ENCODE measurements around the gene PRKCQ.
"Not testable (repeated sequence)": the region's sequence is repeated elsewhere in the genome, so short reads cannot be mapped to it uniquely, and the experiment has no call there.

Gene PRKCQ

DNA sequence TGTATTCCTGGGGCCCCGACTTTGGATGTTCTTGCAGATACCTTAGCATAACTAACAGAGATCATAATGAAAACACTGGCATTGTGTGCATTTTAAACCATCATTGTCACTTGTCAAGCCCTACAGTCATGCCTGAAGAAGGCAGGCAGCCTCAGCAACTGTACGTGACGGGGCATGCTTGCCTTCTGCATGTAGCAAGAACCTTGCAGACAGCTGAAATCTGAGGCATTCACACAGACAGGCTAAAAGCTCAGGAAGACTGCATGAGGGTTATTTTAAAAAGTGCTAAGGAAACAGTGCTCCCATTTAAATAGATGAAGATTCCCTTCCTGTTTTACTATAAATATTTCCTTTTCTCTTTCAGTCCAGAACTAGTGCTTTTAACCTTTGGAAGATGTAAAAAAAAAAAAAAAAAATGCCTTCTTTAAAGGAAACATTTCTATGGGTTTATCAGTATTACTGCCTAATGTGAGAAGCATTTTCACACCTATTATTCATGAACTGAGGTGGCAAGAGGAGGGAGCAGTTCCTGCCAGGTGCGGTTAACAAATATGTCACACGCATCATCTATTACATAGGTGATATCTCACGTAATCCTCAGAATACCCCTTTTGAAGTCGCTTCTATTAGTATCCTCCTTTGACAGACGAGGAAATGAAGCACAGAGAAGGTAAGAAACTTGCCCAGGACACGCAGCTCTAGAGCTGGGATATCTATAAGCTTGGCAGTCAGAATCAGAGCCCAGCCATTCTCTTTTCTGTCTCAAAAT lies 88.1 kb downstream of the PRKCQ start:
- no peak for DNase-seq (ENCODE audit: low read depth)

DNA sequence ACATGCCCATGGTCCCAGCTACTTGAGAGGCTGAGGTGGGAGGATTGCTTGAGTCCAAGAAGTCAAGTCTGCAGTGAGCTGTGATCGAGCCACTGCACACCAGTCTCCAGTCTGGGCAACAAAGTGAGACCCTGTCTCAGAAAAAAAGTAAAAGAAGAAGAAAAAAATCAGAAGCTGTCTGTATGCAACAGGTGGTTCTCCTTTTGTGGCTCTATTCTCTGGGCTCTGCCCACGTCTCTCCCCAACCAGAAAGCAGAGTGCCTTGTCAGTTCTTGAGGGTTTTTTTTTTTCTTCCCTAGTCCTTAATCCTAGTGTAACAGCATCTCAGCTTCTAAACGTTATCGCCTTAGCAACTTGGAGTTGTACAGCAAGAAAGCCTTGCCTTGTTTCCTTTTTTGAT lies 89.5 kb downstream of the PRKCQ start:
- no peak for DNase-seq (ENCODE audit: low read depth)

DNA sequence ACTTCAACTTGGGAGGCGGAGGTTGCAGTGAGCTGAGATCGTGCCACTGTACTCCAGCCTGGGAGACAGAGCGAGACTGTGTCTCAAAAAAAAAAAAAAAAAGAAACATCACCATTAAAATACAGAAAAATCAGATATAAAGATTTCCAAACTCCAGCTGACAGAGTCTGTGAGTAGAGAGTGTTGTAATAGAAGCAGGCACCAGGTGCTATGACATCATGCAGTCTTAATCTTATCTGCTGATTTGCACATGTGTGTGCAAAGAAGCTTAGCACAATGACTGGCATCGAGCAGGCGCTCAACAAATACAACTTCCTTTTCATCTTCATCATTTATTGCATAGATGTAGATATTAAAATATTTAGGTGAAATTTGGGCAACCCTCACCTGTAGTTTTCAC lies 92.2 kb downstream of the PRKCQ start:
- DNase-seq (ENCODE audit: low read depth) = peak; percentile 36

DNA sequence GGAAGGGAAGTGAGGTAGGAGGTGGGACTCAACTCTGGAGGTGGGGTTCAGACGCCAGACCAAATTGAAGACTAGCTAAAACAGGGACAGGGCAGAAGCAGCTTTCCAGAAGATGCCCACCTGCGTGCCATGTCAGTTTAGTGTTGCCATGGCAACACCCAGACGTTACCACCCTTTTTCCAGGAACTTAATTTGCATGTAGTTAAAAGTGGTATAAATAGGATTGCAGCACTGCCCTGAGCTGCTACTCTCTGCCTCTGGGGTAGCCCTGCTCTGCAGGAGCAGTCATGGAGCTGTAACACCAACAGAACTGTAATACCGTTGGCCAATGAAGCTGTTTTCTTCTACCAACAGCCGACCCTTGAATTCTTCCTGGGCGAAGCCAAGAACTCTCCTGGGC lies 93.8 kb downstream of the PRKCQ start:
- DNase-seq (ENCODE audit: low read depth) = no peak

DNA sequence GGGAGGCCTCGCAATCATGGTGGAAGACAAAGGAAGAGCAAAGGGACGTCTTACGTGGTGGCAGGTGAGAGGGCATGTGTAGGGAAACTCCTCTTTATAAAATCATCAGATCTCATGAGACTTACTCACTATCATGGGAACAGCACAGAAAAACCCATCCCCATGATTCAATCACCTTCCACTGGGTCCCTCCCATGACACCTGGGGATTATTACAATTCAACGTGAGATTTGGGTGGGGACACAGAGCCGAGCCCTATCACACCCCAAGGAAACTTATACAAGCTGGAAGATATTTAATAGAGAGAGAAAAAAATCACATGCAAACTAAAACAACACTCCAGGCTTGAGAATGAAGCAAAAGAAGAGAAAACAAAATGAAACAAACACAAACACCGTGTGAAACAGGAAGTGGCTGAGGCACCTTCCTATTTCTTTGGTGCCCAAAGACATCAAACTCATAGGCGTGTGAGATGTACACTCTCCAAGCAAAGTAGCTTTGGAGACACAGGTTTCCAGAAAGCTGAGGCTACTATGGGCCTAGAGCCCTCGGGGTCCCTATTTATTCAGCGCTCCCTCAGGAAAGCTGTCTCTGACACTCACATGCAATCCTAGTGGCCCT lies 97.2 kb downstream of the PRKCQ start:
- no peak for DNase-seq (ENCODE audit: low read depth)

DNA sequence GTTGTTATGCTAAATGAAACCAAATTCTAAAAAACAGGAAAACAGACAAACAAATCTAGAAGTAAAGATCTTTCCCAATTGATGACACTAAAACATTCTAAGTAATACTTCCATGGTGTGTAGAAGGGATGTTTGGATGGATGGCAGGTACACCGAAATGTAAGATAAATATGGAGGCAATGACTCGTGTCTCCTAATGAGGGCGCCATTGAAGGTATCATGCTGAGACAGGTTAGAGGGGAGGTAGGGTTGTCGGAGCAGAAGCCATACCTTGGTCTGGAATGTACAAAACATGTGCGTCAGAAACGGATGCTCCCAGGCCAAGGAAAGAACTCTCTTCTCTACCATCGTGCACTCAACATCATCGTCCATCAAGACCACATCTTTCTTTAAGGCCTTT lies 101.4 kb downstream of the PRKCQ start:
- DNase-seq (ENCODE audit: low read depth) = no peak

DNA sequence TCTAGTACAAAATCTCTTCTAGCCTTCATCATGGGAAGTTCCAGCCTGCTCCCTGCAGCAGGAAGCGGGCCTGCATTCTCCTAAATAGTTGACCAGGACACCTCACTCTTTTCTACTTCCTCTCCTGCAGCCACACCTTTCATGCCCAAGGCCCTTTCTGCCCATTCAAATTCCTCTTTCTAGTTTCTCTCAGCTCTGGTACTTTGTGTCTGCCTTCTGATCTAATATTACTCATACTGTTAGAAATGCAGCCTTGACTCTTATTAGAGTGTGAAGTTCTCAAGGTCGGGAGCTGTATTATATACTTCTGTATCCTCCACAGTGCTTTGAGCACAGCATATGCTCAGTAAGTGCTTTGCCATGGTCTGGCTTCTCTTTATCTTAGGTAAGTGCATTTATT lies 103.1 kb downstream of the PRKCQ start:
- DNase-seq (ENCODE audit: low read depth) = no peak

DNA sequence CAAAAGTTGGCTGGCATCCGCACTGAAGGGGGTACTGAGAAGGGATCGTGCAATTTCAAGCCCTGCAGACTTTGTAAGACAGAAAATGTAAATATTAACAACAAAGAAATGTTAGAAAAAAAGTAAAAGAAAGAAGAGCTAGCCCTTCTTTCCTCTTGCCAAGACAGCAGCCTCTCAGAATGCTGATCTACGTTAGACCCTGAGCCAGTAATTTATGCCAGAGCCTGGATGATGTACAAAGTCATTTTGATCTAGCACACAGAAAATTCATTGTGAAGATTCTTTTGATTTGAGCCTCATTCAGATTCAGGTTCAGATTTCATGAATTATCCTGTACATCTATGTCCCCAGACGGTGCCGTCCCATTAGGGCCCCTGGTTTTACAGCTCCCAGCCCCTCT lies 105.2 kb downstream of the PRKCQ start:
- DNase-seq (ENCODE audit: low read depth) = no peak

DNA sequence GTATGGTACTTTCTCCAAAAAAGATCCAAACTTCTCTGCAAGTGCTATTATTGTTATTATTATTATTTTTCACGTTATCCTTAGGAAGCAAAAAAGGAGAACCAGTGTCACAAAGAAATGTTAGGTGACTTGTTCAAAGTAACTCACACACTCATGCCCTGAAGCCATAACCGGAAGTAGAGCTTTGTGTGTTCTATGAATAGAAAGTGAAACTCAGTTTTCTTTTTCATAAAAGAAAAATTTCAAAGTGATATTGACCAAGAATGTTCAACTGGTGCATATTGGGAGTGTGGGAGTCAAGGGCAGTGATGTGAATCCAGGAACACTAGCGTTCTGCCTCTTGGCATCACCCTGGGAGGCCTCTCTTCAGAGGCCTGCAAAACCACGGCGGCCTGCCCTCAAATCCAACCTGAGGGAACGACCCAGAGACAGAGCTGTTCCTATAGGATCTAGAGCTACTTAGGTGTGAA lies 106.1 kb downstream of the PRKCQ start:
- no peak for DNase-seq (ENCODE audit: low read depth)

DNA sequence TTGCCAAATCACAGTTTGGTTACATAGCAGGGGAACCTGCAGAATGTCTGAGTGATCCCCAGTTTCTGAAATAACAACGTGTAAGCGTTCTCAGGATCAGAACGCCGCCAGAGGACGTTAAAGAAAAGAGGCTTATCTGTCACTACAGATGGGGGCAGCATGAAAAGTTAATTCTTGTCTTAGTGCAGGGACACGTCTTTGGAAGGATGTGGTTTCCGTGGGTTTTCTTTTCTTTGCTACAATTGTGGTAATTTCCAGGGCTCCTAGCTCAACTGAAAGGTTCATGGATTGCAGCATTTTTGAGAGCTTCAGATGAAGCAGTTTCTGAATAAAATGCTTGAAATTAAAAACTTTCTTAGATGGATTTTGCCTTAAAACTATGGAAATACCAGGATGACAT lies 106.6 kb downstream of the PRKCQ start:
- DNase-seq (ENCODE audit: low read depth) = no peak

DNA sequence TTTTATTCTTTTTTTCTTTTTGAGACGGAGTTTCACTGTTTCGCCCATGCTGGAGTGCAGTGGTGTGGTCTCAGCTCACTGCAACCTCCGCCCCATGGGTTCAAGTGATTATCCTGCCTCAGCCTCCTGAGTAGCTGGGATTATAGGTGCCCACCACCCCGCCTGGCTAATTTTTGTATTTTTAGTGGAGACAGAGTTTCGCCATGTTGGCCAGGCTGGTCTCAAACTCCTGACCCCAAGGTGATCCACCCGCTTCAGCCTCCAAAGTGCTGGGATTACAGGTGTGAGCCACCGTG lies 107.4 kb downstream of the PRKCQ start:
- DNase-seq (ENCODE audit: low read depth) = not testable (repeated sequence)

DNA sequence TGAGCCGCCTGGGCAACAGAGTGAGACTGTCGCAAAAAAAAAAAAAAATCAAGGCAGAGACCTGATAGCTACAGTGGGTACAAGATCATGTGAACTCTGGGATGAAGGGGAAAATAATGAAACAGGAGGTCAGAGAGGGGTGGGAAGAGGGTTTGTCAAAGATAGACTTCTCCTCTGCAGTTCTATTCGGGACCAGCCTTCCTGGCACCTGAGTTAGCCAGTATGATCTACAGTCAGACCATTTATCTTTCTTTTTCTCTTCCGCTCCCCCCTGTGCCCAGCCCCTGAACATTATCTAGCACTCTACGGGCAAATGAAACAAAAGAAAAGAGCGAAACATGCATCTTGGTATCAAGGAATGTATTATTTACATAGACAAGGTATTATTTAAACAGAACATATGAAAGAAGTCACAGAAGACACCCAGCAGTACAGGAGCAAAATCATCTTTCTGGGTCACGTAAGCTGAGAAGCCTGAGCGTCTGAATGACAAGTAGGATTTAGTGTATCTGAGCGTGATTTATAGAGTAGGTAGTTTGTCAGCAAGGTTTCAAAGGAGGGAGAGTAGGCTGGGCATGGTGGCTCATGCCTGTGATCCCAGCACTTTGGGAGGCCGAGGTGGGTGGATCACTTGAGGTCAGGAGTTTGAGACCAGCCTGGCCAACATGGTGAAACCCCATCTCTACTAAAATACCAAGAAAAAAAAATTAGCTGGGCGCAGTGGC lies 109.0 kb downstream of the PRKCQ start:
- DNase-seq (ENCODE audit: low read depth) = no peak

DNA sequence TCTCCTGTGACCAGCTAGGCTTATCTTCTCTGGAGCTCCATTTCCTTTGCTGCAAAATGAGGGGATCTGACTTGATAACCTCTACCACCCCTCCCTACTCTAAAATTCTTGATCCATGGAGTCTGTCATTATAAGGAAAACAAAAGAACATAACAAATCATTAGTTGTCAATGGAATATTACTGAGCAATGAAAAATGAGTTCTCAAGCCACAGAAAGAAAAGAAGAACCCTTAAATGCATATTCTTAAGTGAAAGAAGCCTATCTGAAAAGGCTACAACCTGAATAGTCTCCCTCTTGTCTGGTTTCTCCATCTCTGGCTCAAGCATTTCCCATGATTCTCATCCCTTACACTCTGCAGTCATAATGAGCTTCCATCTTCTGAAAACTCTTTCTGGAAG lies 110.4 kb downstream of the PRKCQ start:
- no peak for DNase-seq (ENCODE audit: low read depth)

DNA sequence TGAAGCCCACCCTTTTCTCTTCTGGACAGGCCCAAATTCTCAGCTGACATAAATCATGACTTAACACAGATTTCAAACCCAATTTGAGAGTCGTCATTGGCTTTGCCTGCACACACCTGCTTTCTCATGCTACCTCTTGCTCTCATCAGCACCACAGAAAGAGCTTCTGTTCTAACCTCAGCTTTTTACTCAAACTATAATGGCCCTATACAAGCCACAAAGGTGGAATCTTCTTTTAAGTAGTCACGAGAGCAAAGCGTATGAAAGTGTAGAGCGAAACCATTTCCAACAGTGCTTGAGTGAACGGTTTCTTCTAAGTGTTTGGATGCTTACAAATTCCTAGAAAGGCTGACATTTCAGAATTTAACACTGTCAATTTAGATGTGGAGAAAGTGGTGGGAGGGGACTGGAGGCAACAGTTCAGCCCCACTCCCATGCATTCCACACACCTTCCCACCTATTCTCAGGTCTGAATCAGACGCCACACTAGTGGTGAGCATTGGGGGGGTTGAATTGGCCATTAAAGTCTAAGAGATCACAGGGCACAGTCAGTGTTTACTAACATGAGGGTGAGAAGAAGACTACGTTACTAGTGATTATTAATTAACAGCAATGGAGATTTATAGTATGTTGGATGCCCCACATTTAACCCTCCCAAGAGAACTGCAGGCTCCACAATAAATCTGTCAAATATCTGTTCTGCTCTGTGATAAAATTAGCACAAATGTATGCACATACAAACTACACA lies 114.0 kb downstream of the PRKCQ start:
- DNase-seq (ENCODE audit: low read depth) = no peak

DNA sequence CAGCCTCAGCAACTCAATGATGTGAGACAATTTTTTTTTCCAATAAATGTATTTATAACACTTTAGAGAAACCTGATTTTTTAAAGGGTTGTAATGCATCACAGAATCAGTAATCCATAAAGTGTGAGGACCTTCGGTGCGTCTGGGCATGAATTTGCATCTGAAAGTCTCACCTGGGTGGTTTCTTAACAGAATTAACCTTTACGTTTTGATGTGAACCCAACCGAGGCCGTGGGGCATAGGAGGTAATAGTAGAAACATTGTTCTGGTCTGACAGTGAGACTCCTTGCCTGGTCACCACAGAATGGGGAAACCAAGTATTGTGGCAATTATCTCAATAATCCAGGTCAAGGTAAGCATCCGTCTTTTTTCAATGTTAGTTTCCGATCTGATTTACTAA lies 114.6 kb downstream of the PRKCQ start:
- no peak for DNase-seq (ENCODE audit: low read depth)

DNA sequence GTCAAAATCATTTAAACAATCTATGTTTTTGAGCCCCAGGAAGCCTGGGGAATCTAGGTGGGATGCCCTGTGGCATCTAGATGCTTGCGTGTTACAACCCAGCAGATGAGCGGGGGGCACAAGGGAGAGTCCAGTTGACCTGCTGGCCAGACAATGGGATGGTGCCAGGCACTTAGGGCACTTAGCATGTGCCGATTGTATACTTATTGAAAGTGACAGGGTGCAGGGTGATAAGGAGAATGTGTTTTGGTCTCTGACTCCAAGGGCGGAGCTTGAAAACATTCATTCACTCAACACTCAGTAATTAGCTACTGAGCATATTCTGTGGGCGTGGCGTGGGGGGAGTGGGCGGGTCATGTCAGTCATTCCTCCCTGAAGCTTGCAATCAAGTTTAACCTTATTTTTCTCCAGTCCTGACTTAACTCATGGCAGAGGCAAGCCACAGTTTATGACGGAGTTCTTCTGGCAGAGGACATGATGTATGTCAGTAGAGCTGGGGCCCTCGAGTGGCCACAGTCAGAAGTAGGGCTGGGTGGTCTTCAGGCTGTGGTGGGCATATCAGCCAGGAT lies 115.1 kb downstream of the PRKCQ start:
- no peak for DNase-seq (ENCODE audit: low read depth)

DNA sequence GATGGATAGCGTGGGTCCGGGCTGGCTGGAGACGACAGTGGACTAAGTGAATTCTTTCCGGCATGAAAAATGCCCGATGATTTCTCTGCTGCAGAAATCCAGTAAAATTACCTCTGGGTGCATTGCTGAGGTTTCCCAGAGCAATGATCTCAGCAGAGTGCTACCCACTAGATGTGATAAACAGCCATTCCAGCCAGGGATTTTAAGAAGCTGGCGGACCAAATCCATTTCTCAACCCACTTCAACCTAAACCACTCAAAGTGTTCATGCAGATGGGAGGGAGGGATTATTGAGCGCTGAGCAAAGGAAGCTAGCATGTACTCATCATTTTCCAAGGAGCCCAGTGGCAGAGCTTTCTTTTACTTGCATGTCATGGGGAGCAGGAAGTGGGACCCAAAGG lies 116.7 kb downstream of the PRKCQ start:
- peak; percentile 78 for DNase-seq (ENCODE audit: low read depth)

DNA sequence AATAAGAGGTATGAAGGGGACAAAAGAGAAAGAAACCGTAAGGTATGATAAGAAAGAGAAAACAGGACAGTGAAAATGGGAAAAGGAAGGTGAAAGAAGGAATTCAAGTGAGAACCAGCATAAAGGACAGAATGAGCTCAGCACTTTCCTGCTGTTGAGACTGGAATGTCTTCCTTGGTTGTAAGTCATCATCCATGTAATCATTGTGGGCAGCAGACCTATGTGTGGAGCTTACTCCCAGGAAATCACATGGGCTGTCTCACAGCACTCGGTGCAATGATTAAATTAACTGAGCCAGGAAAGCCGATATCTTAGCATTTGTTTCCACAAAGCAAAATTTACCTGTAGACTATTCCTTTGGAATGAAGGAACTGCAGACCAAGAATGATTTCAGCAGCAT lies 118.1 kb downstream of the PRKCQ start:
- peak; percentile 59 for DNase-seq (ENCODE audit: low read depth)

DNA sequence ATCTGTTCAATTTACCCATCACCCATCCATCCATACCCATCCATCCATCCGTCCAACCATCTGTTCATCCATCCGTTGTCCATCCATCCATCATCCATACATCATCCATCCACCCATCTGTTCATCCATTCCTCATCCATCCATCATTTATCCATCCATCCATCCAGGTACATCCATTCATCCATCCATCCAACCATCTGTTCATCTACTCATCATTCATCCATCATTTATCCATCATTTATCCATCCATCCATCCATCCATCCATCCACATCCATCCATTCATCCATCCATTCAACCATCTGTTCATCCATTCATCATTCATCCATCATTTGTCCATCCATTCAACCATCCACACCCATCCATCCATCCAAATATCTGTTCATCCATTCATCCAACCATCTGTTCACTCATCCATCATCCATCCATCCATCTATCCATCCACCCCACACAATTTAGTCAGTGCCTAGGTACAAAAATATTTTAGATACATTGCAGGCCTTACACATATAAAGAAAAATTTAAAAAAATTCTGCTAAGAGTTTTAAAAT lies 119.1 kb downstream of the PRKCQ start:
- no peak for DNase-seq (ENCODE audit: low read depth)

DNA sequence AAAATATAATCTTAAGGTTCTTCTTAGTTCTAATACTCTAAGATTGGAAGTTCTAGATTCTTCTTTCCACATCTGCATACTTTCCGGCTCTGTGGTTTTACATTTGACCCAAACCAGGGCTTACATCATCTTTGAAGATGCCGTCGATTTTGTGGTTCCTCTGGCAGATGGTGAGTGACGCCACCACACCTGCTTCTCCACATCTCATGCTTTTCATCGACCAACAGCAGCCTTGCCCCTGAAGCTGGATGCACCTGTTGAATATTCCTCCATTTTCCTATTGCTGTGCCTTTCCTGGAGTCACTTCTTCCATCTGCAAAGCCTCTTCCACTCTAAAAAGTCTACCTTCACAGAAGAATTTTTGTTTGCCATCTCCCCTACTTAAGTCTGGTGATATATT lies 121.3 kb downstream of the PRKCQ start:
- no peak for DNase-seq (ENCODE audit: low read depth)

DNA sequence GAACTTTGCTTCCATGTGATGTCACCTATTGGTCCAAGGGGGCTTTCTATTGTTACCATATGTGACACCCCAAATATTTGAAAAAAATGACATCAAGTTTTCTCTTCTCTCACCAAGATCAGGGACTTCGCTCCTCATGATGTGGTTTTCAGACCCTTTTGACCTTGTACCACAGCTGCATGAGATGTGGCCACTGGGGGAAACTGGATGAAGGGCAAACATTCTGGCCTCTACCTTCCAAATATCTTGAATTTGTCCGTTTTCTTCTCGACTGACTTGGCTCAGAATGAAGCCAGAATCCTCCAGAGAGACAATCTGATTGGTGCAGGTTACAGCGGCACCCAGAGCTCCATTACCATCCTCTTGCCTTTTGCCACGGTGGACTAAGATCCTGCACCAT lies 122.7 kb downstream of the PRKCQ start:
- no peak for DNase-seq (ENCODE audit: low read depth)

DNA sequence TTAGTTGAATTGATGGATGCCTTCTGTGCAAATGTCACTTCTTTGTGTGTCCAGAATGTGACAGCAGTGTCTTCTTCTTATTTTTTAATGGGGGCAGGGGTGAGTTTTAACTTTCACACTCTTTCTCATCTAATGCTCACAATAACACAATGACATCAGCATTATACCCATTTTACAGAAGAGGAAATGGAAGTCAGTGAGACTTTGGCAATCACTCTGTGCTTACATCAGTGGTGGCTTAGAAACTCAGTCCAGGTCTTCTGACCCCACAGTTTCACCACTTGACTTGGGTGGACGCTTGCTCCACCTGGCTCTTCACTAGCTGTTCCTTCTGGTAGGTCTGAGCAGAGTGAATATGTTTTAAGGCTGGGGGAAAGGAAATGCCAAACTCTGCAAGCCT lies 124.0 kb downstream of the PRKCQ start:
- DNase-seq (ENCODE audit: low read depth) = no peak
